Nephron progenitor cell (in vitro differentiated cells): ENCODE results near the gene STXBP5L.
"Not testable (repeated sequence)": the region's sequence is repeated elsewhere in the genome, so short reads cannot be mapped to it uniquely, and the experiment has no call there.

Source experiments
- DNase-seq: peaks from one replicate; pipeline ENCODE4 v3.0.0; 2021
- H3K27ac Mint-ChIP-seq: 2 replicates; pipeline ENCODE4 v1.8.0; 2021; ENCODE audit warnings: mild to moderate bottlenecking, moderate library complexity, mixed read lengths
- H3K27me3 Mint-ChIP-seq: 2 replicates; pipeline ENCODE4 v1.8.0; 2021; ENCODE audit warnings: mild to moderate bottlenecking, low read depth, mixed read lengths; ENCODE audit not compliant: poor library complexity
- H3K36me3 Mint-ChIP-seq: 2 replicates; pipeline ENCODE4 v1.8.0; 2021; ENCODE audit warnings: low read depth, mixed read lengths
- H3K4me1 Mint-ChIP-seq: 2 replicates; pipeline ENCODE4 v1.8.0; 2021; ENCODE audit warnings: mixed read lengths
- H3K4me3 Mint-ChIP-seq: 2 replicates; pipeline ENCODE4 v1.8.0; 2021; ENCODE audit warnings: mild to moderate bottlenecking, moderate library complexity, mixed read lengths
- H3K9me3 Mint-ChIP-seq: 2 replicates; pipeline ENCODE4 v1.8.0; 2021; ENCODE audit warnings: mild to moderate bottlenecking, moderate library complexity, mixed read lengths
- CTCF ChIP-seq: fragments of 200-600 bp; sonication (generic); IDR thresholded peaks from 2 replicates; pipeline ENCODE4 v1.5.0; 2021; ENCODE audit warnings: antibody characterized with exemption

Gene STXBP5L

GRCh38 chr3:121165397-121165837 is 257.4 kb downstream of the STXBP5L start:
- H3K4me1 Mint-ChIP-seq = no peaks in the 10 kb centered on the region
- peaks cover 28% of the 10 kb centered on the region for H3K9me3 Mint-ChIP-seq
- no peak overlapping the region for H3K4me3 Mint-ChIP-seq
- H3K36me3 Mint-ChIP-seq = no peaks in the 10 kb centered on the region
- peaks cover 4% of the 10 kb centered on the region for H3K27me3 Mint-ChIP-seq
- no peak overlapping the region for H3K27ac Mint-ChIP-seq
- TF ChIP-seq CTCF = no peak
- peak; percentile 2 for DNase-seq

- no peaks in the 10 kb centered on the region for H3K4me1 Mint-ChIP-seq
- peaks cover 43% of the 10 kb centered on the region for H3K9me3 Mint-ChIP-seq
- no peak for TF ChIP-seq CTCF
- peaks cover 5% of the 10 kb centered on the region for H3K27me3 Mint-ChIP-seq
- H3K36me3 Mint-ChIP-seq = no peaks in the 10 kb centered on the region
- no peak overlapping the region for H3K4me3 Mint-ChIP-seq
- DNase-seq = no peak
- no peak overlapping the region for H3K27ac Mint-ChIP-seq
These were observed 259.6 kb downstream of the STXBP5L start for GRCh38 chr3:121167374-121168139.

GRCh38 chr3:121175083-121175482 is 267.1 kb downstream of the STXBP5L start:
- Mint-ChIP-seq H3K27ac (no peak overlapping the region), H3K36me3 (peaks cover 4% of the 10 kb centered on the region), H3K27me3 (peaks cover 8% of the 10 kb centered on the region), H3K4me1 (no peaks in the 10 kb centered on the region), H3K4me3 (no peak overlapping the region), H3K9me3 (peaks cover 36% of the 10 kb centered on the region)
- DNase-seq = no peak
- no peak for TF ChIP-seq CTCF

- H3K27me3 Mint-ChIP-seq, H3K4me3 Mint-ChIP-seq, DNase-seq, H3K27ac Mint-ChIP-seq, H3K36me3 Mint-ChIP-seq, H3K4me1 Mint-ChIP-seq: not testable (repeated sequence)
- peaks cover 49% of the 10 kb centered on the region for H3K9me3 Mint-ChIP-seq
These were observed 282.6 kb downstream of the STXBP5L start for GRCh38 chr3:121190626-121191025.

GRCh38 chr3:121202573-121202972 is 294.6 kb downstream of the STXBP5L start:
- Mint-ChIP-seq H3K9me3 (peaks cover 18% of the 10 kb centered on the region), H3K4me3 (no peak overlapping the region), H3K27ac (no peak overlapping the region), H3K36me3 (no peaks in the 10 kb centered on the region), H3K27me3 (no peaks in the 10 kb centered on the region), H3K4me1 (no peaks in the 10 kb centered on the region)
- DNase-seq = no peak
- no peak for TF ChIP-seq CTCF

GRCh38 chr3:121223116-121223515 is 315.1 kb downstream of the STXBP5L start:
- Mint-ChIP-seq H3K4me1 (no peaks in the 10 kb centered on the region), H3K27ac (no peak overlapping the region), H3K36me3 (no peaks in the 10 kb centered on the region), H3K27me3 (peaks cover 2% of the 10 kb centered on the region), H3K9me3 (no peaks in the 10 kb centered on the region), H3K4me3 (no peak overlapping the region)
- DNase-seq = no peak
- TF ChIP-seq CTCF = no peak
